Omental fat pad (tissue), 4 donors: Measurements from ENCODE around the gene STOX2. TPM values are rescaled to one million over a fixed set of nuclear protein-coding genes. Genes with fewer than 3 reads are reported as not detected.

Experiments used
- ATAC-seq: fragments of 150-250 bp; one replicate; pipeline ENCODE4 v1.9.1; 2016; ENCODE audit warnings: mild to moderate bottlenecking, moderate library complexity; ENCODE audit not compliant: low FRiP score
- DNase-seq: peaks from one replicate; pipeline ENCODE4 v3.0.0-alpha.2; 2019; ENCODE audit warnings: low spot score
- total RNA-seq, 4 donors: library from RNA; depleted of rRNA; stranded (reverse); fragments of >200 nt; gene quantifications; one replicate each; pipeline ENCODE4 v1.1.0, GENCODE V29; 2016
- TF ChIP-seq, protein P1 (sequence below), 3 donors: fragments of 450-650 bp; IDR thresholded peaks; one replicate each; pipeline ENCODE4 v1.5.1; 2016 to 2017; ENCODE audit warnings: antibody characterized with exemption in 3 of 3, mild to moderate bottlenecking in 3 of 3, moderate library complexity in 2 of 3

STOX2 gene, protein sequence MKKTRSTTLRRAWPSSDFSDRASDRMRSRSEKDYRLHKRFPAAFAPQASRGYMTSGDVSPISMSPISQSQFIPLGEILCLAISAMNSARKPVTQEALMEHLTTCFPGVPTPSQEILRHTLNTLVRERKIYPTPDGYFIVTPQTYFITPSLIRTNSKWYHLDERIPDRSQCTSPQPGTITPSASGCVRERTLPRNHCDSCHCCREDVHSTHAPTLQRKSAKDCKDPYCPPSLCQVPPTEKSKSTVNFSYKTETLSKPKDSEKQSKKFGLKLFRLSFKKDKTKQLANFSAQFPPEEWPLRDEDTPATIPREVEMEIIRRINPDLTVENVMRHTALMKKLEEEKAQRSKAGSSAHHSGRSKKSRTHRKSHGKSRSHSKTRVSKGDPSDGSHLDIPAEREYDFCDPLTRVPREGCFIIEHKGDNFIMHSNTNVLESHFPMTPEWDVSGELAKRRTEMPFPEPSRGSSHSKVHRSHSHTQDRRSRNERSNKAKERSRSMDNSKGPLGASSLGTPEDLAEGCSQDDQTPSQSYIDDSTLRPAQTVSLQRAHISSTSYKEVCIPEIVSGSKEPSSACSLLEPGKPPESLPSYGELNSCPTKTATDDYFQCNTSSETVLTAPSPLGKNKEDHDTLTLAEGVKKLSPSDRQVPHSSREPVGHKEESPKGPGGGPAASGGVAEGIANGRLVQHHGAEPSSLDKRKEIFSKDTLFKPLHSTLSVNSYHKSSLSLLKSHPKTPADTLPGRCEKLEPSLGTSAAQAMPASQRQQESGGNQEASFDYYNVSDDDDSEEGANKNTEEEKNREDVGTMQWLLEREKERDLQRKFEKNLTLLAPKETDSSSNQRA (N-terminal part only)
- total RNA-seq, result 10 to 100 TPM in 1 of 4 donors, 1 to 10 TPM in 3; 1.3 to 20.8 (median 4.7) TPM

DNA sequence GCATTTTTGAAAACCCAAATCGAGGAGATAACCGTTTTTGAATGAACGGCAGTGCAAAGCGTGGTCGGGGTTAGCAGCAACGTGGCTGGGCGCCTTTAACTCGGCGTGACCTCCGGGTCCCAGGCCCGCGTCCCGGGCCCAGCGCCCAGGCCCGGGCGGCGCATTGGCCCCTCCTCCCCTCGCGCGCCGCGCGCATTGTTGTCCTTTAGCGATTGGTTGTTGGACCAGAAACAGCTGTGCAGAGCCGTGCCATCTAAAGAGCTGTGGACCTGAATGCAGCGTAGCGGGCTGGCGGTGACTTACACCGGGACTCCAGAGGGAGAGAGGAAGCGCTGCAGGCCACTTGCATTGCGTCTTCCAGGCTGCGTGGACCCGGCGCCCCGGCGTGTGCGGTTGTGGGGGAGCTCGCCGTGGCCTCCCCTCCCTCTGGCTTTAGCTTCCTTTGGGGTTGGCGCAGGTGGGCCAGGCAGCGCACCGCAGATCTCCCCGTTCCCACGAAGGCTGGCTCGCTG is at the start of gene STOX2:
Gene STOX2 (plus strand): TSS at position 227 of the 512 bp plus-strand sequence. CDS start 1,484 bp downstream, outside the sequence.
- ATAC-seq, result peak; percentile 55
- no peak for DNase-seq
- TF ChIP-seq, protein P1, sequence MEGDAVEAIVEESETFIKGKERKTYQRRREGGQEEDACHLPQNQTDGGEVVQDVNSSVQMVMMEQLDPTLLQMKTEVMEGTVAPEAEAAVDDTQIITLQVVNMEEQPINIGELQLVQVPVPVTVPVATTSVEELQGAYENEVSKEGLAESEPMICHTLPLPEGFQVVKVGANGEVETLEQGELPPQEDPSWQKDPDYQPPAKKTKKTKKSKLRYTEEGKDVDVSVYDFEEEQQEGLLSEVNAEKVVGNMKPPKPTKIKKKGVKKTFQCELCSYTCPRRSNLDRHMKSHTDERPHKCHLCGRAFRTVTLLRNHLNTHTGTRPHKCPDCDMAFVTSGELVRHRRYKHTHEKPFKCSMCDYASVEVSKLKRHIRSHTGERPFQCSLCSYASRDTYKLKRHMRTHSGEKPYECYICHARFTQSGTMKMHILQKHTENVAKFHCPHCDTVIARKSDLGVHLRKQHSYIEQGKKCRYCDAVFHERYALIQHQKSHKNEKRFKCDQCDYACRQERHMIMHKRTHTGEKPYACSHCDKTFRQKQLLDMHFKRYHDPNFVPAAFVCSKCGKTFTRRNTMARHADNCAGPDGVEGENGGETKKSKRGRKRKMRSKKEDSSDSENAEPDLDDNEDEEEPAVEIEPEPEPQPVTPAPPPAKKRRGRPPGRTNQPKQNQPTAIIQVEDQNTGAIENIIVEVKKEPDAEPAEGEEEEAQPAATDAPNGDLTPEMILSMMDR (IDR thresholded peaks at IDR 0.05), result no peak

DNA sequence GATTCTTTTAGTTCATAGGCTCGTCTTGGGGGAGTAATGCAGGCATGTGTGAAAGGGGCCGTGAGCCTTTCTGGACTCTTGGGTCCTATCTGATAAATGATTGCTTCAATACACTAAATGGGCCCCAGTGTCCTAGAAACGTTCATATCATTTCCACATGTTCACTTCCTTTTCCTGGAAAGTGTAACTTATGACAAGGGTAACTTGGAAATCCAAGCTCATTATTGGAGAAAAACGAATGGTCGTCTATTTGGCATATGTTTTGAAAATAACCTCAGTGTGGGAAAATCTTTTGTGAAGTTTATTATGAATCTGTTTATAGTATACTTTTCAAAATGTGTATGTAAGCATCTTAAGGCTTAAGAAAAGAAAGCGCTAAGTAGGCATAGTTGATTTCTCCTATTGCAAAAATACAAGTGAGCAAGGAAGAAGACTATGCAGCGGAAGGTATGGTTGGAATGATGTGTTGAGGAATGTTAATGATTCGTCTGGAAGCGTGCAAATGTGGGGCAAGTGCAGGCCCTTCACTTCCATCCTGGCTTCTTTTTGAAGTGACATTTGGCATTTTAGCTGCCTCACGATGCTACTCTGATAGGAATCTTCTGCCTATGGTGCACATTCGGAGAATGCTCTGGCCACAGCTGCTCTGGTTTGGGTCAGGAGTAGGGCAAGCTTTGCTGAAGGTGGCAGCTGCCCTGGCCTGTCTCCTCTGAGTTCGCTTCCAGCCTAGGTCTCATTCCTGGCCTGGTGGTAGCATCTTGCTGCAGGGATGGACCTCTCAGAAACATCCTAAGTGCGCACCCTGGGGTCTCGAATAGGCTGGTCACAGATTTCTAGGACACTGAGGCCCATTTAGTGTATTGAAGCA is 49.5 kb upstream of the STOX2 start:
- TF ChIP-seq, protein P1 (IDR thresholded peaks at IDR 0.05), result no peak
- ATAC-seq, result no peak

DNA sequence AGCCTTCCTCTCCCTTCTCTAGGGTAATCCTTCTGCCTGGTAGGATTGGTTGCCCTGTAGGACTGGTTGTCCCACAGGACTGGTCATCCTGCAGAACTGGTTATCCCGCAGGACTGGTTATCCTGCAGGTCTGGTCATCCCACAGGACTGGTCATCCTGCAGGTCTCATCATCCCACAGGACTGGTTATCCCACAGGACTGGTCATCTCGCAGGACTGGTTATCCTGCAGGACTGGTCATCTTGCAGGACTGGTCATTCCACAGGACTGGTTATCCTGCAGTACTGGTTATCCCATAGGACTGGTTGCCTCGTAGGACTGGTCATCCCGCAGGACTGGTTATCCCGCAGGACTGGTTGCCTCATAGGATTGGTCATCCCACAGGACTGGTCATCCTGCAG is 48.1 kb upstream of the STOX2 start:
- TF ChIP-seq, protein P1 (IDR thresholded peaks at IDR 0.05), result no peak
- ATAC-seq (no peak), DNase-seq (no peak)

More for the DNA sequence above, 49.5 kb upstream of the STOX2 start:
- DNase-seq, result no peak

DNA sequence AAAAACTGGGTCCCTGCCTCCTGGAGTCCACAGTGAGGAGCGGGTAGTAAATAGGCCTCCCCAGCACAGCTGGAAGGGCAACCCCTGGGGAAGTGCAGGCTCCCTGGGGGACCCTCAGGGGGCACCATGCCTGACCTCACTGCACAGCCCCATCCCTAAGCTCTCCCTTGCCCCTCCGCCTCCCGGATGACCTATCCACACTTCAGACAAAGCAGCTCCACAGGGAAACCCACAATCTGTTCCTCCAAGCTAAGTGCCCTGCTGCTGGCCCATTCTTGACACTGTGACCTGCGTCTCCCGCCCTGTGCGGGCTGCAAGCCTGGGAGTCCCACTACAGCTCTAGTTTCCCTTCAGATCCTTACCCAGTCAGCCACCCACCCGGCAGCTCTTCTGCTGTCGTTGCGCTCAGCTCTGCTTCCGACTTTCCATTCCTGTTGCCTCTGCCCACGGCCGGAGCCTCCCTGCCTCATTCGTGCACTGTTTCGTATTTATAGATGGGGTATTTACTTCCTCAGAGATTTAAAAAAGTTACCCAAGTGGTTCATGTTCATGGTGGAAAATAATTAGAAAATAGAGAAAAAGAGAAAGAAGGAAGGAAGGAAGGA is 47.0 kb upstream of the STOX2 start:
- DNase-seq (no peak), ATAC-seq (no peak)
- TF ChIP-seq, protein P1 (IDR thresholded peaks at IDR 0.05), result no peak

DNA sequence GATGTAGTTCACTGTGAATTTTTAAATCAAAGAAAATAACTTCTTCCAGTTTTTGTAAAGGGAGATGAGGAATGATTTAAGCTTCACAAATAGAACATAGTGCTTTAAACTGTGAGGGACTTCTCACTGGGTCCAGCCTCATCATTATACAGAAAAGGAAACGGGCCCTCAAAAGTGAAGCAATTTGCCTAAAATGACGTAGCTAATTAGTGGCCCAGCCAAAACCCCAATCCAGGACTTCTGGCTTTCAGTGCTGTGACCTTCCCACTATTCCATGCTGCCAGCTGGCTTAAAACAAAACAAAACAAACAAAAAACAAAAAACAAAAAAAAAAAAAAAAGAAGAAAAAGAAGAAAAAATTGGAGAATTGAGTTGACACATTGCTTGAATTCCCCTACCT is 45.0 kb upstream of the STOX2 start:
- TF ChIP-seq, protein P1 (IDR thresholded peaks at IDR 0.05), result no peak
- ATAC-seq (no peak), DNase-seq (no peak)

DNA sequence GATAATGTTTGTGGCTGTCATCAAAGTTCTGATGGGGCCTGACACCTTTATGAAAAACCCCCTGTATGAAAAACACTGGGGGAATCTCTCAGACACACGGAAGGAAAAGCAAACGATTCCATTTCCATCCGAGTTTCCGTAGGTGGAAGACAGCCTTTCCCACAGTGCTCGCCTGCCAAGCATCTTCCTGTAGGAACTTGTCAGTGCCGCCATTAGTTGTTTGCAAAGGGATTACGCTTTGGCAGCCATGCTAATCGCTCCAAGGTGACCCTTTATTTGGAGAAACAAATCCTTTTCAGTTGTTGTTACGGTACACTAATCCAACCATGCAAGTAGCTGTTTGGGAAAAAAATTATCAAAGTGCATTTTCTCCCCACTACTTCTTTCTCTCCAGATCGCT is 44.4 kb upstream of the STOX2 start:
- DNase-seq (no peak), ATAC-seq (no peak)
- TF ChIP-seq, protein P1 (IDR thresholded peaks at IDR 0.05), result no peak
